Activated CD8-positive, alpha-beta T cell treated with anti-CD3 and anti-CD28 coated beads for 36 hours (primary cell): Measurements from ENCODE around the gene KRT14. TPM values are rescaled to one million over a fixed set of nuclear protein-coding genes. Genes with fewer than 3 reads are reported as not detected.
"Not testable (repeated sequence)": the region's sequence is repeated elsewhere in the genome, so short reads cannot be mapped to it uniquely, and the experiment has no call there.

Source experiments
- ATAC-seq: fragments of 200-7000 bp; cut with Tn5 transposase; one replicate; pipeline ENCODE4 v1.10.0; 2021; ENCODE audit warnings: mild to moderate bottlenecking, moderate library complexity
- CTCF ChIA-PET: fragments of 350-600 bp; sonication (Branson Sonifier 250); formaldehyde crosslinking; loops from one replicate; lab custom pipeline; 2021; ENCODE audit warnings: antibody characterized with exemption; lab: Charles Lee
- POLR2A ChIA-PET: fragments of 350-600 bp; sonication (Branson Sonifier 250); formaldehyde crosslinking; loops from one replicate; lab custom pipeline; 2021; ENCODE audit warnings: antibody characterized with exemption; lab: Charles Lee
- DNase-seq: peaks from one replicate; pipeline ENCODE4 v3.0.0-alpha.2; 2020
- H3K27ac Mint-ChIP-seq: one replicate; pipeline ENCODE4 v1.8.0; 2021; ENCODE audit warnings: mild to moderate bottlenecking, mixed read lengths
- H3K27me3 Mint-ChIP-seq: one replicate; pipeline ENCODE4 v1.8.0; 2021; ENCODE audit warnings: mixed read lengths
- H3K36me3 Mint-ChIP-seq: one replicate; pipeline ENCODE4 v1.8.0; 2021; ENCODE audit warnings: low read depth, mixed read lengths
- H3K4me1 Mint-ChIP-seq: one replicate; pipeline ENCODE4 v1.8.0; 2021; ENCODE audit warnings: low read depth, mixed read lengths
- H3K4me3 Mint-ChIP-seq: one replicate; pipeline ENCODE4 v1.8.0; 2021; ENCODE audit warnings: mild to moderate bottlenecking, moderate library complexity, mixed read lengths
- H3K9me3 Mint-ChIP-seq: one replicate; pipeline ENCODE4 v1.8.0; 2021; ENCODE audit warnings: mixed read lengths
- CTCF ChIP-seq: fragments of 200-600 bp; IDR thresholded peaks from one replicate; pipeline ENCODE4 v1.8.0; 2022; ENCODE audit warnings: antibody characterized with exemption, mild to moderate bottlenecking
- intact Hi-C: fragments of 100-400 bp; cut with micrococcal nuclease; formaldehyde crosslinking; loops from one replicate; pipeline ENCODE4 v1.10.0; 2022
- total RNA-seq, 2 experiments: library from RNA; stranded (reverse); gene quantifications; one replicate each; pipeline ENCODE4 v1.2.3, GENCODE V29; 2021

KRT14 gene
- total RNA-seq, 2 experiments from 2014 or later = not detected

- POLR2A ChIA-PET = no interaction called here
- ATAC-seq = no peak
- intact Hi-C loops = no loop called here
These were observed 3.3 kb downstream of the KRT14 start for GRCh38 chr17:41583137-41584127.

GRCh38 chr17:41582061-41582968, 4.4 kb downstream of the KRT14 start:
- POLR2A ChIA-PET, DNase-seq, H3K9me3 Mint-ChIP-seq, ATAC-seq, H3K36me3 Mint-ChIP-seq, H3K4me3 Mint-ChIP-seq, H3K27ac Mint-ChIP-seq, intact Hi-C loops, H3K4me1 Mint-ChIP-seq: not testable (repeated sequence)
- CTCF ChIA-PET = interaction anchor here (1.2 to 1.8 kb wide), 3 partner anchors 32 to 81 kb away, joined by 3 to 5 read pairs (median 4); no protein-coding TSS in a partner anchor
- peaks cover 29% of the 10 kb centered on the region for H3K27me3 Mint-ChIP-seq

More at GRCh38 chr17:41583137-41584127, 3.3 kb downstream of the KRT14 start:
- no peak for DNase-seq
- Mint-ChIP-seq H3K4me1 (no peaks in the 10 kb centered on the region), H3K9me3 (no peaks in the 10 kb centered on the region), H3K27me3 (peaks cover 25% of the 10 kb centered on the region), H3K36me3 (no peaks in the 10 kb centered on the region), H3K4me3 (no peak overlapping the region), H3K27ac (no peak overlapping the region)
- no peak for TF ChIP-seq CTCF
- CTCF ChIA-PET = no interaction called here

DNA sequence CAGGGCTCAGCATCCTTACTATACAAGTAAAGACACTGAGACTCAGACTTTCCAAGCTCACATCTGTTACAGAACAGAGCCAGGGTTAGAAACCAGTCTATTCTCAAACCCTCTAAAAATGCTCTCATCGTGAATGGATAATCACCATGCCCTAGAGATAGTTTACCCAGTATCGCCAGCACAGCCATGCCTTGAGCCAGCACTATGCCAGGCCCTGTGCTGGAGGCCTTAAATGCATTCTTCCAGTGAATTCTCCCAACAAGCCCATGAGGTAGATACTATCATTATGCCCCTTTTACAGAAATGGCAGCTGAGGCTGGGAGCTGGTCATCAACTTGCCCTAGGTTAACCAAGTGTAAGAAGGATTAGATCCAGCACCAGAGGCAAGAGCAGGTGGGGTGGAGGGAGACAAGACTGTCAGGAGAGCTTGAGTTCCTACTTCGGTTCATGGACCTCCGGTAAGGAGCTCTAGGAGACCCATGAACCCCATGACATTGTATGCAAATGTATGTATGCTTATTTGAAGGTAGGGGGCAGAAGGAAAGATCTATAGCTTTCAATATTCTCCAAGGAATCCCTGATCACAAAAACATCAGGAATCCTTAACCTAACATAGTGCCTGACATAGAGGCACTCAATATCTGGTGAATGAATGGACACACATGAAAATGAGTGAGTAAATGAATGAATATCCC, 5.2 kb downstream of the KRT14 start:
- Mint-ChIP-seq H3K36me3 (no peaks in the 10 kb centered on the region), H3K27me3 (peaks cover 36% of the 10 kb centered on the region), H3K4me3 (no peak overlapping the region), H3K9me3 (no peaks in the 10 kb centered on the region), H3K4me1 (no peaks in the 10 kb centered on the region), H3K27ac (no peak overlapping the region)
- no peak for DNase-seq
- intact Hi-C loops = no loop called here
- CTCF ChIA-PET = interaction anchor here (1.0 to 1.8 kb wide), 5 partner anchors 31 to 85 kb away, joined by 3 to 5 read pairs (median 4); no protein-coding TSS in a partner anchor
- ATAC-seq = no peak
- TF ChIP-seq CTCF = no peak
- POLR2A ChIA-PET = no interaction called here

DNA sequence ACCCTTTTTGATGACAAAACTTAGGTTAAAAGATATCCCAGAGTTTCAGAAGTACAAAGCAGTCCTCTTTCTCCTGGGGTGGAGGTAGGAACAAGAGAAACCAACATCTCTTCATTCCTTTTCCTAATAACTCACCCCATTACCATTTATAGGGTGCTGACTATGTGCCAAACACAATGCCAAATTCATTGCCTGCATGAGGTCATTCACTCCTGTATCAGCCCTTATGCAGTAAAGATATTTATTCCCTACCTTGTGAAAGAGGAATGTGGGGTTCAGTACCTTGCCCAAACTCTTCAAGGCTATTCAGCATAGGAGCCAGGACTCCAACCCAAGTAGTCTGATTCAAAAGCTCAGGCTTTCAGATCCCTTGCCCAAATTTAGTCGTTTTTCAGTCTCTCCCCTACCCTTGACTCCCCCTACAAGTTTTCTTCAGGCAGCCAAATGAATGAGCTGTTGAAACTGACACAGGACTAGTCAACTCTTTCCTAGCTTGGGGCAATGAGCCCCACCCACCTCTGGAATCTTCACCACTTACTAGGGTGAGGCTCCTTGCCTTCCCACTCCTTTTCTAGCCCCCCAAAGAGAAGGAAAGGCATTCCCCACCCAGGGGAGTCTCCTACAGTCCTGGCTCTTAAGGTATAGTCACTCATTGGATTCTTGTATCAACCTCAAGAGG, 5.9 kb downstream of the KRT14 start:
- no peak for ATAC-seq
- CTCF ChIA-PET = interaction anchor here (1.0 to 1.8 kb wide), 5 partner anchors 31 to 85 kb away, joined by 3 to 5 read pairs (median 4); no protein-coding TSS in a partner anchor
- Mint-ChIP-seq H3K9me3 (no peaks in the 10 kb centered on the region), H3K27ac (no peak overlapping the region), H3K4me1 (no peaks in the 10 kb centered on the region), H3K36me3 (no peaks in the 10 kb centered on the region), H3K27me3 (peaks cover 37% of the 10 kb centered on the region), H3K4me3 (no peak overlapping the region)
- no peak for TF ChIP-seq CTCF
- intact Hi-C loops = no loop called here
- DNase-seq = no peak
- POLR2A ChIA-PET = no interaction called here
